OCI-M2 (cell line): Measurements from ENCODE around the gene CEP164.
"Not testable (repeated sequence)": the region's sequence is repeated elsewhere in the genome, so short reads cannot be mapped to it uniquely, and the experiment has no call there.

Experiments
- DNase-seq: peaks from one replicate; lab custom pipeline; 2025; ENCODE audit not compliant: unreplicated experiment; lab: John Stamatoyannopoulos, UW

The CEP164 gene

GRCh38 chr11:117392001-117392690, 64.5 kb downstream of the CEP164 start:
- no peak for DNase-seq

- no peak for DNase-seq
Observed at GRCh38 chr11:117392979-117393378, 65.3 kb downstream of the CEP164 start.

- no peak for DNase-seq
Observed at GRCh38 chr11:117394221-117394925, 66.7 kb downstream of the CEP164 start.

- no peak for DNase-seq
Observed at GRCh38 chr11:117395476-117395875, 67.8 kb downstream of the CEP164 start.

- no peak for DNase-seq
Observed at GRCh38 chr11:117396970-117397369, 69.3 kb downstream of the CEP164 start.

- DNase-seq, result not testable (repeated sequence)
Observed at GRCh38 chr11:117398618-117399017, 71.0 kb downstream of the CEP164 start.

GRCh38 chr11:117399100-117399840, 71.6 kb downstream of the CEP164 start:
- not testable (repeated sequence) for DNase-seq

GRCh38 chr11:117405898-117406297, 78.2 kb downstream of the CEP164 start:
- DNase-seq, result not testable (repeated sequence)

- no peak for DNase-seq
Observed at GRCh38 chr11:117407016-117407415, 79.4 kb downstream of the CEP164 start.

GRCh38 chr11:117408356-117408755, 80.7 kb downstream of the CEP164 start:
- DNase-seq, result no peak

GRCh38 chr11:117409511-117409910, 81.9 kb downstream of the CEP164 start:
- DNase-seq, result no peak

- no peak for DNase-seq
Observed at GRCh38 chr11:117410238-117410637, 82.6 kb downstream of the CEP164 start.

GRCh38 chr11:117410861-117411710, 83.4 kb downstream of the CEP164 start:
- no peak for DNase-seq

- no peak for DNase-seq
Observed at GRCh38 chr11:117411736-117412135, 84.1 kb downstream of the CEP164 start.

GRCh38 chr11:117412176-117412575, 84.5 kb downstream of the CEP164 start:
- DNase-seq, result no peak

GRCh38 chr11:117412653-117413275, 85.1 kb downstream of the CEP164 start:
- DNase-seq, result no peak

GRCh38 chr11:117413616-117414015, 86.0 kb downstream of the CEP164 start:
- no peak for DNase-seq

GRCh38 chr11:117414724-117415123, 87.1 kb downstream of the CEP164 start:
- no peak for DNase-seq

GRCh38 chr11:117415358-117415896, 87.8 kb downstream of the CEP164 start:
- DNase-seq, result no peak

GRCh38 chr11:117417342-117417741, 89.7 kb downstream of the CEP164 start:
- no peak for DNase-seq
